AML-193 (cell line): ENCODE measurements around the gene LVRN.

Source experiments
- DNase-seq, 2 experiments: peaks; one replicate each; lab custom pipeline; 2025; lab: John Stamatoyannopoulos, UW

Gene LVRN

GRCh38 chr5:116025866-116026265 is 63.6 kb downstream of the LVRN start:
- no peak for DNase-seq

- peak; percentile 74 for DNase-seq
Measured at GRCh38 chr5:116032094-116032517, 69.8 kb downstream of the LVRN start, which contains the start of gene ARL14EPL. ARL14EPL (plus strand) TSS chr5:116032472; CDS start chr5:116051466, 18,994 bp downstream.

- DNase-seq: no peak
Measured at GRCh38 chr5:116032991-116033390, 70.7 kb downstream of the LVRN start.

- no peak for DNase-seq
Measured at GRCh38 chr5:116035123-116035522, 72.8 kb downstream of the LVRN start.

- no peak for DNase-seq
Measured at GRCh38 chr5:116037236-116037822, 75.1 kb downstream of the LVRN start.

- DNase-seq: peak; percentile 44 to 65
Measured at GRCh38 chr5:116038817-116039216, 76.5 kb downstream of the LVRN start.

GRCh38 chr5:116042375-116042774 is 80.1 kb downstream of the LVRN start:
- DNase-seq: no peak

GRCh38 chr5:116044073-116044472 is 81.8 kb downstream of the LVRN start:
- DNase-seq: no peak

- no peak for DNase-seq
Measured at GRCh38 chr5:116045821-116046220, 83.5 kb downstream of the LVRN start.

GRCh38 chr5:116046261-116046660 is 84.0 kb downstream of the LVRN start:
- DNase-seq: no peak

- no peak for DNase-seq
Measured at GRCh38 chr5:116046823-116047222, 84.5 kb downstream of the LVRN start.

GRCh38 chr5:116058346-116058936 is 96.2 kb downstream of the LVRN start:
- DNase-seq: no peak

- DNase-seq: no peak
Measured at GRCh38 chr5:116062352-116062751, 100.1 kb downstream of the LVRN start.

GRCh38 chr5:116063950-116064349 is 101.7 kb downstream of the LVRN start:
- DNase-seq: no peak

- peak; percentile 37 to 53 for DNase-seq
Measured at GRCh38 chr5:116068028-116068632, 105.9 kb downstream of the LVRN start.

GRCh38 chr5:116071211-116071610 is 108.9 kb downstream of the LVRN start:
- no peak for DNase-seq

GRCh38 chr5:116075191-116075831 is 113.0 kb downstream of the LVRN start:
- DNase-seq: no peak

- peak; percentile 66 to 68 for DNase-seq
Measured at GRCh38 chr5:116076496-116076895, 114.2 kb downstream of the LVRN start.
